HepG2 (cell line): Measurements from ENCODE around the gene TMEM217. TPM values are rescaled to one million over a fixed set of nuclear protein-coding genes. Genes with fewer than 3 reads are reported as not detected.

Experiments used
- ARID2 ChIP-seq: sonication (generic); formaldehyde crosslinking; IDR thresholded peaks from 2 replicates; pipeline ENCODE4 v1.8.1; 2022; ENCODE audit warnings: mild to moderate bottlenecking, missing genetic modification reagents, borderline replicate concordance
- GATAD1 ChIP-seq: IDR thresholded peaks from 2 replicates; pipeline ENCODE4 v1.6.1; 2016; ENCODE audit warnings: missing genetic modification reagents, missing compliant biosample characterization
- MXI1 ChIP-seq: IDR thresholded peaks from 3 replicates; pipeline ENCODE4 v1.6.1; 2012; ENCODE audit warnings: low read depth, low read length, inconsistent platforms, borderline replicate concordance
- NFRKB ChIP-seq: fragments of 450-650 bp; IDR thresholded peaks from 2 replicates; pipeline ENCODE4 v1.6.1; 2017
- PITX1 ChIP-seq: sonication (generic); formaldehyde crosslinking; IDR thresholded peaks from 2 replicates; pipeline ENCODE4 v1.5.1; 2020; ENCODE audit warnings: mild to moderate bottlenecking, missing genetic modification reagents
- SALL1 ChIP-seq: sonication (generic); formaldehyde crosslinking; IDR thresholded peaks from 2 replicates; pipeline ENCODE4 v1.8.0; 2022; ENCODE audit warnings: mild to moderate bottlenecking, missing genetic modification reagents
- ZBTB1 ChIP-seq: sonication (generic); formaldehyde crosslinking; IDR thresholded peaks from 2 replicates; pipeline ENCODE4 v1.4.0; 2020; ENCODE audit warnings: missing genetic modification reagents, borderline replicate concordance
- ZBTB7A ChIP-seq: sonication (generic); formaldehyde crosslinking; IDR thresholded peaks from 2 replicates; pipeline ENCODE4 v1.8.0; 2022; ENCODE audit warnings: mild to moderate bottlenecking, missing genetic modification reagents
- ZNF260 ChIP-seq: sonication (generic); formaldehyde crosslinking; IDR thresholded peaks from 2 replicates; pipeline ENCODE4 v1.4.0; 2020; ENCODE audit warnings: missing genetic modification reagents, low read depth, mild to moderate bottlenecking, borderline replicate concordance
- ZNF318 ChIP-seq: sonication (generic); formaldehyde crosslinking; IDR thresholded peaks from 2 replicates; pipeline ENCODE4 v1.4.0; 2020; ENCODE audit warnings: mild to moderate bottlenecking, missing genetic modification reagents
- ZNF678 ChIP-seq: sonication (generic); formaldehyde crosslinking; IDR thresholded peaks from 2 replicates; pipeline ENCODE4 v1.4.0; 2020; ENCODE audit warnings: mild to moderate bottlenecking, missing genetic modification reagents
- ZNF772 ChIP-seq: sonication (generic); formaldehyde crosslinking; IDR thresholded peaks from 2 replicates; pipeline ENCODE4 v1.5.0; 2020; ENCODE audit warnings: mild to moderate bottlenecking, missing genetic modification reagents
- ZNF883 ChIP-seq: sonication (generic); formaldehyde crosslinking; IDR thresholded peaks from 2 replicates; pipeline ENCODE4 v1.5.1; 2020; ENCODE audit warnings: mild to moderate bottlenecking, missing genetic modification reagents; ENCODE audit errors: not compliant biosample characterization
- polyA plus RNA-seq, 8 experiments: library from polyadenylated mRNA; depleted of rRNA in 3 of 8; stranded (reverse) in 7 of 8; unstranded in 1 of 8; fragments of >200 nt; fragmentation: Illumina TruSeq in 4 of 8; extraction: Trizol in 4 of 8; gene quantifications; 2 replicates each; pipeline versions ENCODE4 v1.2.1 to v1.2.3, GENCODE V29; 2011 to 2016; ENCODE audit warnings: low read depth in 4 of 8, missing spikeins in 1 of 8, mixed read lengths in 1 of 8; ENCODE audit not compliant: insufficient read depth in 1 of 8
- total RNA-seq, 5 experiments: library from RNA; depleted of rRNA; stranded (reverse); fragments of >200 nt; fragmentation: Illumina TruSeq; extraction: Trizol; gene quantifications; 2 replicates each; pipeline ENCODE4 v1.2.3, GENCODE V29; 2016; ENCODE audit warnings: low read depth in 1 of 5
- TF ChIP-seq, protein P1 (sequence below): sonication (generic); formaldehyde crosslinking; conservative IDR thresholded peaks from 2 replicates; pipeline ENCODE4 v1.4.0; 2020; ENCODE audit warnings: missing genetic modification reagents
- TF ChIP-seq, protein P2 (sequence below): IDR thresholded peaks from 2 replicates; pipeline ENCODE4 v1.6.1; 2016; ENCODE audit warnings: missing biosample characterization, missing genetic modification reagents, low read depth
- TF ChIP-seq, protein P3 (sequence below): sonication (generic); formaldehyde crosslinking; conservative IDR thresholded peaks from 2 replicates; pipeline ENCODE4 v1.8.0; 2022; ENCODE audit warnings: missing genetic modification reagents

TMEM217 gene
- total and polyA plus RNA-seq, 2 of the 13 experiments (the other 11 are each of a cell fraction or from before 2014, with no cell fraction given) = 2.3 to 3.4 TPM

- TF ChIP-seq SALL1 (CRISPR knock-in tag) (peak; percentile 87), PITX1 (peak; percentile 96), NFRKB (no peak), ZNF772 (CRISPR knock-in tag) (peak; percentile 63; the same call in 1 of the 2 replicates), ZNF260 (CRISPR knock-in tag) (no peak), GATAD1 (CRISPR knock-in tag) (peak; percentile 70), ZNF678 (CRISPR knock-in tag) (no peak), MXI1 (peak; percentile 83; the same call in 2 of the 3 replicates), ZNF318 (no peak), ARID2 (CRISPR knock-in tag) (no peak), ZBTB1 (no peak), ZBTB7A (CRISPR knock-in tag) (no peak), ZNF883 (CRISPR knock-in tag) (no peak)
- TF ChIP-seq, protein P1, sequence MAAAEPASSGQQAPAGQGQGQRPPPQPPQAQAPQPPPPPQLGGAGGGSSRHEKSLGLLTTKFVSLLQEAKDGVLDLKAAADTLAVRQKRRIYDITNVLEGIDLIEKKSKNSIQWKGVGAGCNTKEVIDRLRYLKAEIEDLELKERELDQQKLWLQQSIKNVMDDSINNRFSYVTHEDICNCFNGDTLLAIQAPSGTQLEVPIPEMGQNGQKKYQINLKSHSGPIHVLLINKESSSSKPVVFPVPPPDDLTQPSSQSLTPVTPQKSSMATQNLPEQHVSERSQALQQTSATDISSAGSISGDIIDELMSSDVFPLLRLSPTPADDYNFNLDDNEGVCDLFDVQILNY = no peak
- TF ChIP-seq, protein P2, sequence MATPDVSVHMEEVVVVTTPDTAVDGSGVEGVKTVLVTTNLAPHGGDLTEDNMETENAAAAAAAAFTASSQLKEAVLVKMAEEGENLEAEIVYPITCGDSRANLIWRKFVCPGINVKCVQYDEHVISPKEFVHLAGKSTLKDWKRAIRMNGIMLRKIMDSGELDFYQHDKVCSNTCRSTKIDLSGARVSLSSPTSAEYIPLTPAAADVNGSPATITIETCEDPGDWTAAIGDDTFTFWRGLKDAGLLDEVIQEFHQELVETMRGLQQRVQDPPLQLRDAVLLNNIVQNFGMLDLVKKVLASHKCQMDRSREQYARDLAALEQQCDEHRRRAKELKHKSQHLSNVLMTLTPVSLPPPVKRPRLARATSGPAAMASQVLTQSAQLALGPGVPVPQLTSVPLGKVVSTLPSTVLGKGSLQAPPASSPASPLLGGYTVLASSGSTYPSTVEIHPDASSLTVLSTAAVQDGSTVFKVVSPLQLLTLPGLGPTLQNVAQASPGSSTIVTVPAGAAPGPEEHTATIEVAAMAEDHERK (CRISPR knock-in tag) = no peak
- TF ChIP-seq, protein P3, sequence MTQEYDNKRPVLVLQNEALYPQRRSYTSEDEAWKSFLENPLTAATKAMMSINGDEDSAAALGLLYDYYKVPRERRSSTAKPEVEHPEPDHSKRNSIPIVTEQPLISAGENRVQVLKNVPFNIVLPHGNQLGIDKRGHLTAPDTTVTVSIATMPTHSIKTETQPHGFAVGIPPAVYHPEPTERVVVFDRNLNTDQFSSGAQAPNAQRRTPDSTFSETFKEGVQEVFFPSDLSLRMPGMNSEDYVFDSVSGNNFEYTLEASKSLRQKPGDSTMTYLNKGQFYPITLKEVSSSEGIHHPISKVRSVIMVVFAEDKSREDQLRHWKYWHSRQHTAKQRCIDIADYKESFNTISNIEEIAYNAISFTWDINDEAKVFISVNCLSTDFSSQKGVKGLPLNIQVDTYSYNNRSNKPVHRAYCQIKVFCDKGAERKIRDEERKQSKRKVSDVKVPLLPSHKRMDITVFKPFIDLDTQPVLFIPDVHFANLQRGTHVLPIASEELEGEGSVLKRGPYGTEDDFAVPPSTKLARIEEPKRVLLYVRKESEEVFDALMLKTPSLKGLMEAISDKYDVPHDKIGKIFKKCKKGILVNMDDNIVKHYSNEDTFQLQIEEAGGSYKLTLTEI (CRISPR knock-in tag) = no peak
These were observed 85.8 kb downstream of the TMEM217 start (continued) for GRCh38 chr6:37171970-37172812.
